Measurements from ENCODE around the gene TAS2R20.

DNA sequence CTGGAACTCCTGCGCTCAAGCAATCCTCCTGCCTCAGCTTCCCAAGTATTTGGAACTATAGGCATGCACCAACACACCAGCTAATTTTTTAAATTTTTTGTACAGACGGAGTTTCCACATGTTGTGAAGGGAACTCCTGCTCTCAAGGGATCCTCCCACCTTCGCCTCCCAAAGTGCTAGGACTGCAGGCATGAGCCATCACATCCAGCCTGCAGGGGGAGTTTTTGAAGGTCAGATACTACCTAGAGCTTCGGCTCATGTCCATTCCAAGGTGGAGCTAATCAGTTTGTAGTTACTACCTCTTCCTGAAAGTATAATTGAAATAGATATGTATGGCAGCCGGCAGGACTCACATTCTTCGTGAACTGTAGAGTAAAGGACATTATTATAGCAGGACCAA lies 28.0 kb upstream of the TAS2R20 start:
- TF ChIP-seq, protein P1, sequence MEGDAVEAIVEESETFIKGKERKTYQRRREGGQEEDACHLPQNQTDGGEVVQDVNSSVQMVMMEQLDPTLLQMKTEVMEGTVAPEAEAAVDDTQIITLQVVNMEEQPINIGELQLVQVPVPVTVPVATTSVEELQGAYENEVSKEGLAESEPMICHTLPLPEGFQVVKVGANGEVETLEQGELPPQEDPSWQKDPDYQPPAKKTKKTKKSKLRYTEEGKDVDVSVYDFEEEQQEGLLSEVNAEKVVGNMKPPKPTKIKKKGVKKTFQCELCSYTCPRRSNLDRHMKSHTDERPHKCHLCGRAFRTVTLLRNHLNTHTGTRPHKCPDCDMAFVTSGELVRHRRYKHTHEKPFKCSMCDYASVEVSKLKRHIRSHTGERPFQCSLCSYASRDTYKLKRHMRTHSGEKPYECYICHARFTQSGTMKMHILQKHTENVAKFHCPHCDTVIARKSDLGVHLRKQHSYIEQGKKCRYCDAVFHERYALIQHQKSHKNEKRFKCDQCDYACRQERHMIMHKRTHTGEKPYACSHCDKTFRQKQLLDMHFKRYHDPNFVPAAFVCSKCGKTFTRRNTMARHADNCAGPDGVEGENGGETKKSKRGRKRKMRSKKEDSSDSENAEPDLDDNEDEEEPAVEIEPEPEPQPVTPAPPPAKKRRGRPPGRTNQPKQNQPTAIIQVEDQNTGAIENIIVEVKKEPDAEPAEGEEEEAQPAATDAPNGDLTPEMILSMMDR (conservative IDR thresholded peaks at IDR 0.05; ENCODE audit: low read depth, low read length), result no peak
- no peak for TF ChIP-seq POLR2A (IDR thresholded peaks at IDR 0.05; ENCODE audit: low read depth, low read length)
- TF ChIP-seq MAFK (IDR thresholded peaks at IDR 0.05; ENCODE audit: low read depth, low read length), result no peak
- TF ChIP-seq, protein P2, sequence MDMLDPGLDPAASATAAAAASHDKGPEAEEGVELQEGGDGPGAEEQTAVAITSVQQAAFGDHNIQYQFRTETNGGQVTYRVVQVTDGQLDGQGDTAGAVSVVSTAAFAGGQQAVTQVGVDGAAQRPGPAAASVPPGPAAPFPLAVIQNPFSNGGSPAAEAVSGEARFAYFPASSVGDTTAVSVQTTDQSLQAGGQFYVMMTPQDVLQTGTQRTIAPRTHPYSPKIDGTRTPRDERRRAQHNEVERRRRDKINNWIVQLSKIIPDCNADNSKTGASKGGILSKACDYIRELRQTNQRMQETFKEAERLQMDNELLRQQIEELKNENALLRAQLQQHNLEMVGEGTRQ (IDR thresholded peaks at IDR 0.05; ENCODE audit: low read depth, low read length), result no peak
